Dedifferentiated amniotic fluid mesenchymal stem cell (primary cell): ENCODE data around the gene CDK5R2.

Experiments used
- DNase-seq: peaks from one replicate; pipeline ENCODE4 v3.0.0-alpha.2; 2016; ENCODE audit errors: extremely low spot score

Gene CDK5R2

GRCh38 chr2:219001577-219002394 lies 42.3 kb downstream of the CDK5R2 start:
- no peak for DNase-seq

- DNase-seq = no peak
Observed at GRCh38 chr2:219002395-219003266, 43.2 kb downstream of the CDK5R2 start.

GRCh38 chr2:219003267-219003634 lies 43.8 kb downstream of the CDK5R2 start:
- DNase-seq = no peak

- DNase-seq = no peak
Observed at GRCh38 chr2:219003979-219004378, 44.5 kb downstream of the CDK5R2 start.

GRCh38 chr2:219009294-219009693 lies 49.8 kb downstream of the CDK5R2 start:
- no peak for DNase-seq

- DNase-seq = no peak
Observed at GRCh38 chr2:219010162-219010756, 50.8 kb downstream of the CDK5R2 start.

- DNase-seq = no peak
Observed at GRCh38 chr2:219010873-219011272, 51.4 kb downstream of the CDK5R2 start.
